GM12865 (cell line): Measurements from ENCODE around the gene P4HB.

Experiments used
- DNase-seq: peaks from one replicate; pipeline ENCODE4 v3.0.0; 2010; ENCODE audit warnings: low read depth
- H3K4me3 ChIP-seq: 2 replicates; pipeline ENCODE4 v1.5.1; 2011; ENCODE audit warnings: mild to moderate bottlenecking, low read depth, low read length, control low read depth
- CTCF ChIP-seq: IDR thresholded peaks from 2 replicates; pipeline ENCODE4 v1.5.1; 2011; ENCODE audit warnings: low read length, control low read depth, low read depth, inconsistent platforms; ENCODE audit not compliant: insufficient read depth; ENCODE audit errors: missing control alignments

Gene P4HB

GRCh38 chr17:81831957-81832607, 28.3 kb downstream of the P4HB start:
- no peak for TF ChIP-seq CTCF
- H3K4me3 ChIP-seq, result peak overlapping the region; percentile 64
- peak; percentile 60 for DNase-seq

GRCh38 chr17:81831563-81831956, 28.8 kb downstream of the P4HB start:
- H3K4me3 ChIP-seq, result peak overlapping the region; percentile 64
- peak; percentile 27 for DNase-seq
- TF ChIP-seq CTCF, result no peak

GRCh38 chr17:81829858-81830257, 30.5 kb downstream of the P4HB start:
- no peak overlapping the region for H3K4me3 ChIP-seq
- DNase-seq, result no peak
- no peak for TF ChIP-seq CTCF

GRCh38 chr17:81828656-81829055, 31.7 kb downstream of the P4HB start:
- no peak for TF ChIP-seq CTCF
- no peak for DNase-seq
- H3K4me3 ChIP-seq, result no peak overlapping the region

- no peak for DNase-seq
- TF ChIP-seq CTCF, result no peak
- no peak overlapping the region for H3K4me3 ChIP-seq
Observed at GRCh38 chr17:81825841-81826466, 34.4 kb downstream of the P4HB start.

- no peak overlapping the region for H3K4me3 ChIP-seq
- no peak for DNase-seq
- TF ChIP-seq CTCF, result no peak
Observed at GRCh38 chr17:81824595-81824994, 35.7 kb downstream of the P4HB start.
